ENCODE measurements around the gene EIF1AX.

GRCh38 chrX:20147561-20147960 lies 5.9 kb upstream of the EIF1AX start:
- TF ChIP-seq POLR2AphosphoS5 (IDR thresholded peaks at IDR 0.05; ENCODE audit: low read depth, low read length) = no peak
- TF ChIP-seq CTCF (IDR thresholded peaks at IDR 0.05 in 2 of 3, conservative IDR thresholded peaks at IDR 0.05 in 1 of 3; ENCODE audit: borderline replicate concordance in 1 of 3, insufficient read depth in 1 of 3, low read depth in 2 of 3, low read length in 2 of 3) = no peak
- no peak for TF ChIP-seq TCF7L2 (IDR thresholded peaks at IDR 0.05; ENCODE audit: borderline replicate concordance, extremely low read depth, insufficient read depth, insufficient read length)
- no peak for TF ChIP-seq CEBPB (IDR thresholded peaks at IDR 0.05; ENCODE audit: low read depth)
- no peak for TF ChIP-seq ZNF274 (IDR thresholded peaks at IDR 0.05; ENCODE audit: low read depth, low read length)
- no peak for TF ChIP-seq POLR2A (IDR thresholded peaks at IDR 0.05; ENCODE audit: borderline replicate concordance, extremely low read depth, insufficient read depth, insufficient read length)
- no peak for TF ChIP-seq YY1 (IDR thresholded peaks at IDR 0.05; ENCODE audit: extremely low read depth, insufficient replicate concordance, low read depth, low read length)
- TF ChIP-seq JUND (IDR thresholded peaks at IDR 0.05) = no peak
- no peak for TF ChIP-seq EZH2 (IDR thresholded peaks at IDR 0.05)
- TF ChIP-seq EZH2phosphoT487 (IDR thresholded peaks at IDR 0.05; ENCODE audit: borderline replicate concordance) = no peak
- TF ChIP-seq RAD21 (IDR thresholded peaks at IDR 0.05; ENCODE audit: low read depth) = no peak
- TF ChIP-seq MAX (IDR thresholded peaks at IDR 0.05) = no peak
- no peak for TF ChIP-seq EGR1 (IDR thresholded peaks at IDR 0.05; ENCODE audit: low read depth)

Data from HCT116 (cell line).